ENCODE results near the gene BTG4. TPM values are rescaled to one million over a fixed set of nuclear protein-coding genes. Genes with fewer than 3 reads are reported as not detected.

The BTG4 gene
- total and polyA plus RNA-seq, 9 of the 15 experiments (the other 6 are each of a cell fraction or from before 2014, with no cell fraction given): not detected

DNA sequence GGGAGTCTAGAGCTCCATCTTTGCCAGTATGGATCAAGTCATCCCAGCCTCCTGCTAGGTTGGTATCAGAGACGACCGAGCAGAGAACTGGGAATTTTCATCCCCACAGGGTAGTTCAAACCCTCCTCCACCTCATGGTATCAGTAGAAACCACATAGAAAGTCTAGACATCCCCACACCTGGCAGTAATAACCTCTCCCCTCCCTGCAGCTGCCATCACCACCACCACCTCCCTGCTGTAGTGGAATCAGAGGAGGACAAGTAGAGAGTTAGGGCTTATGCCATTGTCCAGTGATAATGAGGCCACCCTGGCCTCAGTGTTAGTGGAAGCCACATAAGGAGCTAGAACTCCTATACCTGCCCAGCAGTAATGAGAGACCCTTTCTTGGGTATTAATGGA, 34.3 kb downstream of the BTG4 start (continued):
- TF ChIP-seq, protein P1, sequence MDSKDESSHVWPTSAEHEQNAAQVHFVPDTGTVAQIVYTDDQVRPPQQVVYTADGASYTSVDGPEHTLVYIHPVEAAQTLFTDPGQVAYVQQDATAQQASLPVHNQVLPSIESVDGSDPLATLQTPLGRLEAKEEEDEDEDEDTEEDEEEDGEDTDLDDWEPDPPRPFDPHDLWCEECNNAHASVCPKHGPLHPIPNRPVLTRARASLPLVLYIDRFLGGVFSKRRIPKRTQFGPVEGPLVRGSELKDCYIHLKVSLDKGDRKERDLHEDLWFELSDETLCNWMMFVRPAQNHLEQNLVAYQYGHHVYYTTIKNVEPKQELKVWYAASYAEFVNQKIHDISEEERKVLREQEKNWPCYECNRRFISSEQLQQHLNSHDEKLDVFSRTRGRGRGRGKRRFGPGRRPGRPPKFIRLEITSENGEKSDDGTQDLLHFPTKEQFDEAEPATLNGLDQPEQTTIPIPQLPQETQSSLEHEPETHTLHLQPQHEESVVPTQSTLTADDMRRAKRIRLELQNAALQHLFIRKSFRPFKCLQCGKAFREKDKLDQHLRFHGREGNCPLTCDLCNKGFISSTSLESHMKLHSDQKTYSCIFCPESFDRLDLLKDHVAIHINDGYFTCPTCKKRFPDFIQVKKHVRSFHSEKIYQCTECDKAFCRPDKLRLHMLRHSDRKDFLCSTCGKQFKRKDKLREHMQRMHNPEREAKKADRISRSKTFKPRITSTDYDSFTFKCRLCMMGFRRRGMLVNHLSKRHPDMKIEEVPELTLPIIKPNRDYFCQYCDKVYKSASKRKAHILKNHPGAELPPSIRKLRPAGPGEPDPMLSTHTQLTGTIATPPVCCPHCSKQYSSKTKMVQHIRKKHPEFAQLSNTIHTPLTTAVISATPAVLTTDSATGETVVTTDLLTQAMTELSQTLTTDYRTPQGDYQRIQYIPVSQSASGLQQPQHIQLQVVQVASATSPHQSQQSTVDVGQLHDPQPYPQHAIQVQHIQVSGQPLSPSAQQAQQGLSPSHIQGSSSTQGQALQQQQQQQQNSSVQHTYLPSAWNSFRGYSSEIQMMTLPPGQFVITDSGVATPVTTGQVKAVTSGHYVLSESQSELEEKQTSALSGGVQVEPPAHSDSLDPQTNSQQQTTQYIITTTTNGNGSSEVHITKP (IDR thresholded peaks at IDR 0.05; ENCODE audit: partially characterized antibody): no peak
- TF ChIP-seq SMARCC2 (IDR thresholded peaks at IDR 0.05; ENCODE audit: low read depth) (no peak), YBX1 (IDR thresholded peaks at IDR 0.05) (no peak), FUS (optimal IDR thresholded peaks at IDR 0.05; ENCODE audit: low read depth, low read length) (no peak)
- TF ChIP-seq, protein P2, sequence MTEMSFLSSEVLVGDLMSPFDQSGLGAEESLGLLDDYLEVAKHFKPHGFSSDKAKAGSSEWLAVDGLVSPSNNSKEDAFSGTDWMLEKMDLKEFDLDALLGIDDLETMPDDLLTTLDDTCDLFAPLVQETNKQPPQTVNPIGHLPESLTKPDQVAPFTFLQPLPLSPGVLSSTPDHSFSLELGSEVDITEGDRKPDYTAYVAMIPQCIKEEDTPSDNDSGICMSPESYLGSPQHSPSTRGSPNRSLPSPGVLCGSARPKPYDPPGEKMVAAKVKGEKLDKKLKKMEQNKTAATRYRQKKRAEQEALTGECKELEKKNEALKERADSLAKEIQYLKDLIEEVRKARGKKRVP (CRISPR knock-in tag; IDR thresholded peaks at IDR 0.05): no peak

DNA sequence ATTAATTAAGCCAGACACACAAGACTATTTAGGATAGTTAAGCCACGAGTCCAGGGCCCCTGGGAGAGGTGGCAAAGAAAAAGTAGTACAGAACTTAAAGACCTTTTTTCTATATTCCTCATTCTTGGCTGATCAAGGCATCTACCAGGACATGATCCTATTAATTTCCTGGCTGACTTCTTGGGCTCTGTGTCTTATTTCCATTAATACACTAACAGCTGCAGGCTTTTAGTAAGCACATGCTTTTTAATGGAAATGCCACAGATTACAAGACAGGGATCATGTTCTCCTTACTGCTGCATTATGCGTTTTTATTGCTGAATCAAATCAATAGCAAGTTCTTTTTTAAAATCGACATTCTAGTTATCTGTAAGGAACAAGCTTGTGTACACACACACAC, 35.2 kb downstream of the BTG4 start:
- Histone ChIP-seq H3K27me3 (ENCODE audit: control insufficient read depth in 2 of 2, insufficient read depth in 2 of 2, low read length in 2 of 2) (no peaks in the 10 kb centered on the region), H3K9ac (ENCODE audit: insufficient read depth in 1 of 2, low read depth in 2 of 2, low read length in 2 of 2) (no peak overlapping the region), H3K79me2 (ENCODE audit: control insufficient read depth, insufficient read depth, low read length) (no peaks in the 10 kb centered on the region), H3K36me3 (ENCODE audit: control insufficient read depth, insufficient read depth, low read length) (no peaks in the 10 kb centered on the region), H3K27ac (ENCODE audit: extremely low read depth, low read depth, low read length) (no peak overlapping the region), H2AFZ (ENCODE audit: low read depth, low read length) (no peak overlapping the region), H3K4me2 (ENCODE audit: insufficient read depth, low read length) (no peak overlapping the region), H3K4me1 (replicated peaks in 1 of 2; ENCODE audit: control insufficient read depth in 2 of 2, insufficient read depth in 2 of 2, low read length in 2 of 2) (no peaks in the 10 kb centered on the region), H3K9me1 (ENCODE audit: control insufficient read depth, insufficient read depth, low read length) (no peaks in the 10 kb centered on the region), H3K9me3 (replicated peaks; ENCODE audit: control insufficient read depth, insufficient read depth, low read depth, low read length) (no peaks in the 10 kb centered on the region), H3K4me3 (no peak overlapping the region), H4K20me1 (replicated peaks; ENCODE audit: control insufficient read depth, insufficient read depth, low read length) (no peaks in the 10 kb centered on the region)
- ChIA-PET POLR2A (no interaction called here), CTCF (ENCODE audit: low intra/inter-chr PET ratio) (no interaction called here)
- intact Hi-C loops (cut with micrococcal nuclease): no loop called here
- no TSS peak for BruUV-seq (replicated peaks)
- no peak for TF ChIP-seq ZNF436 (CRISPR knock-in tag; IDR thresholded peaks at IDR 0.05)
- TF ChIP-seq GABPB1 (CRISPR knock-in tag; IDR thresholded peaks at IDR 0.05): no peak
- no peak for TF ChIP-seq RBFOX2 (IDR thresholded peaks at IDR 0.05; ENCODE audit: low read depth, low read length)
- TF ChIP-seq ZNF785 (CRISPR knock-in tag; IDR thresholded peaks at IDR 0.05): no peak
- no peak for TF ChIP-seq IRF2 (CRISPR knock-in tag; IDR thresholded peaks at IDR 0.05)
- TF ChIP-seq BMI1 (IDR thresholded peaks at IDR 0.05; ENCODE audit: low read length): no peak
- TF ChIP-seq SETDB1 (IDR thresholded peaks at IDR 0.05; ENCODE audit: low read length): no peak
- TF ChIP-seq, protein P3, sequence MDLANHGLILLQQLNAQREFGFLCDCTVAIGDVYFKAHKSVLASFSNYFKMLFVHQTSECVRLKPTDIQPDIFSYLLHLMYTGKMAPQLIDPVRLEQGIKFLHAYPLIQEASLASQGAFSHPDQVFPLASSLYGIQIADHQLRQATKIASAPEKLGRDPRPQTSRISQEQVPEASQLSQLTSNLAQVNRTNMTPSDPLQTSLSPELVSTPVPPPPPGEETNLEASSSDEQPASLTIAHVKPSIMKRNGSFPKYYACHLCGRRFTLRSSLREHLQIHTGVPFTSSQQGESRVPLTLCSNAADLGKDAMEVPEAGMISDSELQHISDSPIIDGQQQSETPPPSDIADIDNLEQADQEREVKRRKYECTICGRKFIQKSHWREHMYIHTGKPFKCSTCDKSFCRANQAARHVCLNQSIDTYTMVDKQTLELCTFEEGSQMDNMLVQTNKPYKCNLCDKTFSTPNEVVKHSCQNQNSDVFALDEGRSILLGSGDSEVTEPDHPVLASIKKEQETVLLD (IDR thresholded peaks at IDR 0.05): no peak
- TF ChIP-seq, protein P4, sequence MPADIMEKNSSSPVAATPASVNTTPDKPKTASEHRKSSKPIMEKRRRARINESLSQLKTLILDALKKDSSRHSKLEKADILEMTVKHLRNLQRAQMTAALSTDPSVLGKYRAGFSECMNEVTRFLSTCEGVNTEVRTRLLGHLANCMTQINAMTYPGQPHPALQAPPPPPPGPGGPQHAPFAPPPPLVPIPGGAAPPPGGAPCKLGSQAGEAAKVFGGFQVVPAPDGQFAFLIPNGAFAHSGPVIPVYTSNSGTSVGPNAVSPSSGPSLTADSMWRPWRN (IDR thresholded peaks at IDR 0.05; ENCODE audit: low read depth): no peak
- TF ChIP-seq CTBP1 (IDR thresholded peaks at IDR 0.05; ENCODE audit: borderline replicate concordance): no peak
- no peak for ATAC-seq
- DNase-seq (ENCODE audit: extremely low read depth in 1 of 4, low spot score in 3 of 4): no peak
- 0% methylated on average over 3 of the region's 3 CpGs for WGBS (ENCODE audit: insufficient coverage, low coverage, missing lambda C conversion rate)
- no peak for FAIRE-seq
- in situ Hi-C loops (cut with MboI): no loop called here

Measured in K562 (cell line).